ENCODE data around the gene COG5. TPM values are rescaled to one million over a fixed set of nuclear protein-coding genes. Genes with fewer than 3 reads are reported as not detected.

COG5 gene
- total and polyA plus RNA-seq, 2 donors from 2014 or later: 8.6 to 45.7 TPM

GRCh38 chr7:107446531-107446930 lies 117.2 kb downstream of the COG5 start:
- DNase-seq (no peak), FAIRE-seq (no peak)
- Histone ChIP-seq H3K9ac (ENCODE audit: low read length in 3 of 3) (no peak overlapping the region), H3K4me3 (ENCODE audit: low read length in 3 of 3) (no peak overlapping the region), H3K27me3 (ENCODE audit: control insufficient read depth, insufficient read depth, low read length) (no peaks in the 10 kb centered on the region), H3K4me1 (ENCODE audit: control insufficient read depth in 2 of 3, insufficient read depth in 2 of 3, low read depth in 1 of 3, low read length in 3 of 3) (no peaks in the 10 kb centered on the region), H3K36me3 (ENCODE audit: control insufficient read depth in 2 of 3, insufficient read depth in 3 of 3, low read length in 3 of 3) (no peaks in the 10 kb centered on the region), H3K27ac (ENCODE audit: low read depth in 2 of 2, low read length in 2 of 2) (no peak overlapping the region), H3K9me3 (ENCODE audit: control insufficient read depth in 2 of 3, insufficient read depth in 1 of 3, low read length in 3 of 3) (no peaks in the 10 kb centered on the region)
- intact Hi-C loops (cut with DNase I): no loop called here
- no peak for TF ChIP-seq CTCF (IDR thresholded peaks at IDR 0.05; ENCODE audit: borderline replicate concordance, extremely low read depth, insufficient read depth)

DNA sequence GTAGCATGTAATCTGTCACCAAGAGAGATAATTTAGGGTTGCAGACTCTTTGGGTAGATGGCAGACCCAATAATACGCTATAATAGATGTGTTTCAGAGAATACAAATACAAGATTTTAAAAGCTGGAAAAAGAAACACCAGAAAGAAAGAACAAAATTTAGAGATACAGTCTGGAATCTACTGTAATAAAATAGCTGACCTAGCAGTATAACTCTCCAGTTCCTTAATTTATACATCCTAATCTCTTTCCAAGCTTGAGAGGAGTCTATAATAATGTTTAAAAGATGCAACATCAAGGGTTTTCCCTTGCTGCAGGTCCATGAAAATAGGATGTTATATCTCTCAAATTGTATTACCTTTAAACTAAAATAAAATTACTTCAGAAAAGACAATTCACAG lies 121.0 kb downstream of the COG5 start:
- H3K4me1 ChIP-seq (ENCODE audit: control insufficient read depth in 2 of 3, insufficient read depth in 2 of 3, low read depth in 1 of 3, low read length in 3 of 3): no peaks in the 10 kb centered on the region
- H3K36me3 ChIP-seq (ENCODE audit: control insufficient read depth in 2 of 3, insufficient read depth in 3 of 3, low read length in 3 of 3): no peaks in the 10 kb centered on the region
- no peaks in the 10 kb centered on the region for H3K27me3 ChIP-seq (ENCODE audit: control insufficient read depth, insufficient read depth, low read length)
- no peak for TF ChIP-seq CTCF (IDR thresholded peaks at IDR 0.05; ENCODE audit: borderline replicate concordance, extremely low read depth, insufficient read depth)
- no peak for DNase-seq
- FAIRE-seq: no peak
- H3K9me3 ChIP-seq (ENCODE audit: control insufficient read depth in 2 of 3, insufficient read depth in 1 of 3, low read length in 3 of 3): no peaks in the 10 kb centered on the region
- H3K27ac ChIP-seq (ENCODE audit: low read depth in 2 of 2, low read length in 2 of 2): no peak overlapping the region
- intact Hi-C loops (cut with DNase I): no loop called here
- no peak overlapping the region for H3K4me3 ChIP-seq (ENCODE audit: low read length in 3 of 3)
- H3K9ac ChIP-seq (ENCODE audit: low read length in 3 of 3): no peak overlapping the region

GRCh38 chr7:107441581-107442422 lies 121.9 kb downstream of the COG5 start:
- no peak for DNase-seq
- intact Hi-C loops (cut with DNase I): no loop called here
- no peak for FAIRE-seq

More at GRCh38 chr7:107441581-107442422, 121.9 kb downstream of the COG5 start:
- no peaks in the 10 kb centered on the region for H3K36me3 ChIP-seq (ENCODE audit: control insufficient read depth in 2 of 3, insufficient read depth in 3 of 3, low read length in 3 of 3)
- TF ChIP-seq CTCF (IDR thresholded peaks at IDR 0.05; ENCODE audit: borderline replicate concordance, extremely low read depth, insufficient read depth): no peak
- H3K4me1 ChIP-seq (ENCODE audit: control insufficient read depth in 2 of 3, insufficient read depth in 2 of 3, low read depth in 1 of 3, low read length in 3 of 3): no peaks in the 10 kb centered on the region
- H3K9ac ChIP-seq (ENCODE audit: low read length in 3 of 3): no peak overlapping the region
- H3K27ac ChIP-seq (ENCODE audit: low read depth in 2 of 2, low read length in 2 of 2): no peak overlapping the region
- no peaks in the 10 kb centered on the region for H3K9me3 ChIP-seq (ENCODE audit: control insufficient read depth in 2 of 3, insufficient read depth in 1 of 3, low read length in 3 of 3)
- H3K4me3 ChIP-seq (ENCODE audit: low read length in 3 of 3): no peak overlapping the region
- H3K27me3 ChIP-seq (ENCODE audit: control insufficient read depth, insufficient read depth, low read length): no peaks in the 10 kb centered on the region

Data from kidney (tissue), 14 donors.